ENCODE measurements around the gene SOS1.

GRCh38 chr2:38959938-38960608 lies 160.8 kb downstream of the SOS1 start:
- TF ChIP-seq POLR2A (IDR thresholded peaks at IDR 0.05; ENCODE audit: low read depth, low read length) = no peak
- TF ChIP-seq TAF1 (IDR thresholded peaks at IDR 0.05; ENCODE audit: low read depth, low read length) = no peak
- no peak for TF ChIP-seq PAX5 (IDR thresholded peaks at IDR 0.05; ENCODE audit: insufficient read depth, low read length, severe bottlenecking)
